Esophagus muscularis mucosa (tissue), 4 donors: ENCODE results near the gene ZNF207. TPM values are rescaled to one million over a fixed set of nuclear protein-coding genes. Genes with fewer than 3 reads are reported as not detected.
"Not testable (repeated sequence)": the region's sequence is repeated elsewhere in the genome, so short reads cannot be mapped to it uniquely, and the experiment has no call there.

Experiments
- DNase-seq: peaks from one replicate; pipeline ENCODE4 v3.0.0-alpha.2; 2017; ENCODE audit errors: extremely low spot score
- H3K27ac ChIP-seq, 4 donors: fragments of 200-600 bp; sonication (generic); replicated peaks in 1 of 4; 1 replicate in 3 of 4; 2 replicates in 1 of 4; pipeline ENCODE4 v1.5.1; 2016 to 2019; ENCODE audit warnings: mild to moderate bottlenecking in 1 of 4
- H3K27me3 ChIP-seq, 4 donors: fragments of 200-600 bp; sonication (generic); one replicate each; pipeline versions ENCODE4 v1.5.1 to v1.6.0; 2016 to 2019
- H3K36me3 ChIP-seq, 4 donors: fragments of 200-600 bp; sonication (generic); one replicate each; pipeline ENCODE4 v1.5.1; 2016 to 2019
- H3K4me1 ChIP-seq, 4 donors: fragments of 200-600 bp; sonication (generic); one replicate each; pipeline ENCODE4 v1.5.1; 2016 to 2019
- H3K4me3 ChIP-seq, 4 donors: fragments of 200-600 bp; sonication (generic); 1 replicate in 2 of 4; 2 replicates in 2 of 4; pipeline ENCODE4 v1.5.1; 2016 to 2019; ENCODE audit warnings: mild to moderate bottlenecking in 4 of 4, moderate library complexity in 1 of 4
- H3K9me3 ChIP-seq, 4 donors: fragments of 200-600 bp; sonication (generic); 1 replicate in 3 of 4; 2 replicates in 1 of 4; pipeline ENCODE4 v1.5.1; 2016 to 2019
- CTCF ChIP-seq, 3 experiments: fragments of 200-600 bp in 2 of 3; fragments of 450-650 bp in 1 of 3; sonication (generic) in 2 of 3; IDR thresholded peaks; one replicate each; pipeline ENCODE4 v1.5.1; 2017 to 2019; ENCODE audit warnings: antibody characterized with exemption in 3 of 3, mild to moderate bottlenecking in 2 of 3, moderate library complexity in 1 of 3
- EP300 ChIP-seq: sonication (generic); formaldehyde crosslinking; IDR thresholded peaks from one replicate; pipeline ENCODE4 v1.6.1; 2017; ENCODE audit warnings: antibody characterized with exemption
- POLR2A ChIP-seq: fragments of 450-650 bp; IDR thresholded peaks from one replicate; pipeline ENCODE4 v1.6.1; 2017; ENCODE audit warnings: antibody characterized with exemption, moderate library complexity, mild to moderate bottlenecking, low read depth
- POLR2AphosphoS5 ChIP-seq, 2 donors: sonication (generic); formaldehyde crosslinking; IDR thresholded peaks; one replicate each; pipeline ENCODE4 v1.6.1; 2017; ENCODE audit warnings: antibody characterized with exemption in 2 of 2
- WGBS: methylation state at CpG from one replicate; pipeline ENCODE4 v1.1.5; 2018; 5-methylcytosine and 5-hydroxymethylcytosine counted together
- intact Hi-C: fragments of 100-400 bp; cut with DNase I; formaldehyde crosslinking; loops from one replicate; pipeline ENCODE4 v1.15.1; 2023
- total RNA-seq, 4 donors: library from RNA; depleted of rRNA; stranded (reverse); fragments of >200 nt; gene quantifications; one replicate each; pipeline versions ENCODE4 v1.1.0 to v1.2.1, GENCODE V29; 2016

The ZNF207 gene
- total RNA-seq, 4 donors from 2014 or later: 68.1 to 92.1 (median 86.3) TPM

DNA sequence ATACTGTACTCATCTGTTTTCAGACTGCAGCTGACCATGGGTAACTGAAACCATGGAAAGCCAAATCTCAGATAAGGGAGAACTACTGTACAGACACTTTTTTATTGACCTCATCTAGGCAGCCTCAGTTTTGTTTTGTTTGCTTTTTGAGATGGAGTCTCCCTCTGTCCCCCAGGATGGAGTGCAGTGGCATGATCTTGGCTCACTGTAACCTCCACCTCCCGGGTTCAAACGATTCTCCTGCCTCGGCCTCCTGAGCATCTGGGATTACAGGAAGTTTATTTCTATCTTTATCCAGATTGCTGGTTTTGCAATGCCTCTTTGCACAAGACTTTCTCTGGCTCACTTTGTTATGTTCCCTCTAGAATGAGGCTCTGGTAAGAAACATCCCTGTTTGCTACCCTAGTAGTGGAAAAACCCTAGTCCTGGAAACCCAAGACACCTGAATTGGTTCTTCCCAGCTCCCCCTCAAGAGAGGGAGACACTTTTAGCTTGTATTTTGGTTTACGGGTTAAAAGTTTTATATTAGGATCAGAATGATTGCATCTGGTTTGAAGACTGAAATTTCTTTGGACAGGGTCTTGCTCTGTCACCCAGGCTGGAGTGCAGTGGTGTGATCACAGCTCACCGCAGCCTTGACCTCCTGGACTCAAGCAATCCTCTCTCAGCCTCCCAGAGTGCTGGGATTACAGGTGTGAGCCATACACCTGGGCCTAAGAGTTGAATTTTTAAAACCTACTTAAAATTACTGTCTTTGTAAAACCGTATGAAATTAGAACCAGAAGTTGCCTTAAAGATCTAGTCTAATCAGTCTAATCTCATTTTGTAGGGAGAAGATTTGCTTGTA is 38.9 kb downstream of the ZNF207 start:
- TF ChIP-seq POLR2A: no peak
- TF ChIP-seq EP300: no peak
- no peak for TF ChIP-seq CTCF (IDR thresholded peaks at IDR 0.05)
- no peak for TF ChIP-seq POLR2AphosphoS5 (IDR thresholded peaks at IDR 0.05)
- Histone ChIP-seq H3K9me3 (no peaks in the 10 kb centered on the region), H3K27me3 (no peaks in the 10 kb centered on the region), H3K4me1 (no peaks in the 10 kb centered on the region), H3K27ac (no peak overlapping the region), H3K4me3 (no peak overlapping the region), H3K36me3 (peaks cover 0 to 25% (median 13%) of the 10 kb centered on the region in 4 donors)
- intact Hi-C loops: no loop called here
- DNase-seq: no peak
- WGBS: 88% methylated on average over 6 of the region's 6 CpGs

DNA sequence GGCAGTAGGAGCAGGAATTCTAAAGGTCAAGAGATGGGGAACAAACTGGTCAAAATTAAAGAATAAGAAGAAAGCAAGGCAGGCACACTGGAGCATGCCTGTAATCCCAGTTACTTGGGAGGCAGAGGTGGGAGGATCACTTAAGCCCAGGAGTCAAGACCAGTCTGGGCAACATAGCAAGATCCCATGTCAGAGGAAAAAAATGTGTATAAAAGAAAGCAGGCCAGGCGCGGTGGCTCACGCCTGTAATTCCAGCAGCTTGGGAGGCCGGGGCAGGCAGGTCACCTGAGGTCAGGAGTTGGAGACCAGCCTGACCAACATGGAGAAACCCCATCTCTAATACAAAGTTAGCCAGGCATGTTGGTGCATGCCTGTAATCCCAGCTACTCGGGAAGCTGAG is 43.9 kb downstream of the ZNF207 start:
- intact Hi-C loops: no loop called here
- H3K4me3 ChIP-seq: no peak overlapping the region
- no peaks in the 10 kb centered on the region for H3K27me3 ChIP-seq
- H3K4me1 ChIP-seq: no peaks in the 10 kb centered on the region
- no peak overlapping the region for H3K27ac ChIP-seq
- DNase-seq: no peak
- no peaks in the 10 kb centered on the region for H3K9me3 ChIP-seq
- WGBS: 96% methylated on average over 5 of the region's 5 CpGs
- H3K36me3 ChIP-seq: peaks cover 0 to 11% (median 4%) of the 10 kb centered on the region in 4 donors
- TF ChIP-seq EP300 (no peak), POLR2AphosphoS5 (IDR thresholded peaks at IDR 0.05) (no peak), POLR2A (no peak), CTCF (IDR thresholded peaks at IDR 0.05) (no peak)

- no peaks in the 10 kb centered on the region for H3K9me3 ChIP-seq
- no peak for DNase-seq
- no peaks in the 10 kb centered on the region for H3K4me1 ChIP-seq
- no peak overlapping the region for H3K27ac ChIP-seq
- intact Hi-C loops: no loop called here
- H3K27me3 ChIP-seq: no peaks in the 10 kb centered on the region
- H3K36me3 ChIP-seq: peaks cover 0 to 7% (median 2%) of the 10 kb centered on the region in 4 donors
- TF ChIP-seq POLR2A: no peak
- TF ChIP-seq POLR2AphosphoS5 (IDR thresholded peaks at IDR 0.05): no peak
- no peak for TF ChIP-seq EP300
- no peak for TF ChIP-seq CTCF (IDR thresholded peaks at IDR 0.05)
- no peak overlapping the region for H3K4me3 ChIP-seq
- WGBS: 99% methylated on average over 5 of the region's 5 CpGs
Observed at GRCh38 chr17:32396343-32396742, 46.4 kb downstream of the ZNF207 start.

DNA sequence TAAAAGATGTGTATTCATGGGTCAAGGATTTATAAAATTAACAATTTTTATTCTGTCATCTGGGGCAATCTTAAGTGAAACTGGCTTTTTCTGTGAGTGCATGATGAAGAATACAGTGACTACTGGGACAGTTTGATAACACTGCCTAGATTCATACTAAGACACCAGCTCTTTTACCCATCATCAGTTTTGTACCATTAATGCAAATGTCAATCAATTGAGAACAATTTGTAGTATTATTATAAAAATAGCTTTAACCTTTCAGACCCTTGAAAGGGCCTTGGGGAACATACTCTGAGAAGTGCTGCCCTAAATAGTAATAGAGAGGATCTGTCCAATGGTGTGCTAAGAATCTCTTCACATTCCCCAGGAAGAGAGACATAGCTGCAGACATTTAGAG is 49.0 kb downstream of the ZNF207 start:
- TF ChIP-seq CTCF (IDR thresholded peaks at IDR 0.05): no peak
- TF ChIP-seq POLR2A: no peak
- no peak for TF ChIP-seq EP300
- no peak for TF ChIP-seq POLR2AphosphoS5 (IDR thresholded peaks at IDR 0.05)
- no peaks in the 10 kb centered on the region for H3K27me3 ChIP-seq
- H3K36me3 ChIP-seq: peaks cover 0 to 7% (median 2%) of the 10 kb centered on the region in 4 donors
- H3K4me3 ChIP-seq: no peak overlapping the region
- H3K4me1 ChIP-seq: no peaks in the 10 kb centered on the region
- H3K27ac ChIP-seq: no peak overlapping the region
- DNase-seq: no peak
- intact Hi-C loops: no loop called here
- no peaks in the 10 kb centered on the region for H3K9me3 ChIP-seq

GRCh38 chr17:32410085-32410484 is 60.1 kb downstream of the ZNF207 start:
- H3K27me3 ChIP-seq, intact Hi-C loops, H3K4me1 ChIP-seq, H3K4me3 ChIP-seq, H3K27ac ChIP-seq, DNase-seq, H3K9me3 ChIP-seq: not testable (repeated sequence)
- 94% methylated on average over 3 of the region's 3 CpGs for WGBS
- H3K36me3 ChIP-seq: peaks cover 8 to 49% (median 18%) of the 10 kb centered on the region in 4 donors
